HEK293T (cell line): ENCODE results near the gene WNT7A.

ENCODE experiments used
- CTCF ChIA-PET: fragments of 350-600 bp; formaldehyde crosslinking; extraction: SDS; loops from one replicate; lab custom pipeline; 2021; ENCODE audit warnings: antibody characterized with exemption, inconsistent platforms; lab: Yijun Ruan, JAX
- POLR2A ChIA-PET: fragments of 350-600 bp; formaldehyde crosslinking; extraction: SDS; loops from one replicate; lab custom pipeline; 2020; ENCODE audit warnings: antibody characterized with exemption, inconsistent platforms; lab: Yijun Ruan, JAX
- DNase-seq: peaks from one replicate; pipeline ENCODE4 v3.0.0; 2012; ENCODE audit warnings: mixed read lengths; ENCODE audit errors: extremely low spot score
- ARNT ChIP-seq: fragments of 450-650 bp; IDR thresholded peaks from 2 replicates; pipeline ENCODE4 v1.6.1; 2017; ENCODE audit warnings: mild to moderate bottlenecking
- BHLHE40 ChIP-seq: fragments of 450-650 bp; IDR thresholded peaks from 2 replicates; pipeline ENCODE4 v1.6.1; 2016; ENCODE audit warnings: mild to moderate bottlenecking, moderate library complexity, borderline replicate concordance
- CTBP1 ChIP-seq: fragments of 450-650 bp; IDR thresholded peaks from 2 replicates; pipeline ENCODE4 v1.6.1; 2016; ENCODE audit warnings: borderline replicate concordance
- ELF4 ChIP-seq: fragments of 450-650 bp; IDR thresholded peaks from 2 replicates; pipeline ENCODE4 v1.6.1; 2017; ENCODE audit warnings: antibody characterized with exemption
- FOXA1 ChIP-seq: fragments of 450-650 bp; IDR thresholded peaks from 2 replicates; pipeline ENCODE4 v1.6.1; 2016; ENCODE audit warnings: mild to moderate bottlenecking
- FOXK2 ChIP-seq: fragments of 450-650 bp; IDR thresholded peaks from 2 replicates; pipeline ENCODE4 v1.6.1; 2016; ENCODE audit warnings: mild to moderate bottlenecking
- FOXM1 ChIP-seq: fragments of 450-650 bp; IDR thresholded peaks from 2 replicates; pipeline ENCODE4 v1.6.1; 2017; ENCODE audit warnings: mild to moderate bottlenecking, borderline replicate concordance
- HDGF ChIP-seq: fragments of 450-650 bp; IDR thresholded peaks from 2 replicates; pipeline ENCODE4 v1.6.1; 2017; ENCODE audit warnings: antibody characterized with exemption, borderline replicate concordance
- L3MBTL2 ChIP-seq: fragments of 450-650 bp; conservative IDR thresholded peaks from 2 replicates; pipeline ENCODE4 v1.6.1; 2016; ENCODE audit warnings: mild to moderate bottlenecking
- LEF1 ChIP-seq: fragments of 450-650 bp; IDR thresholded peaks from 2 replicates; pipeline ENCODE4 v1.6.1; 2017; ENCODE audit warnings: mild to moderate bottlenecking, borderline replicate concordance
- NFRKB ChIP-seq: fragments of 450-650 bp; IDR thresholded peaks from 2 replicates; pipeline ENCODE4 v1.6.1; 2016; ENCODE audit warnings: mild to moderate bottlenecking, moderate library complexity
- SP1 ChIP-seq: fragments of 450-650 bp; IDR thresholded peaks from 2 replicates; pipeline ENCODE4 v1.6.1; 2017
- SUZ12 ChIP-seq: fragments of 450-650 bp; IDR thresholded peaks from 2 replicates; pipeline ENCODE4 v1.6.1; 2016; ENCODE audit warnings: mild to moderate bottlenecking
- TARDBP ChIP-seq: fragments of 450-650 bp; IDR thresholded peaks from 2 replicates; pipeline ENCODE4 v1.6.1; 2016
- ZNF384 ChIP-seq: fragments of 450-650 bp; IDR thresholded peaks from 2 replicates; pipeline ENCODE4 v1.6.1; 2016
- TF ChIP-seq, protein P1 (sequence below): fragments of 450-650 bp; IDR thresholded peaks from 2 replicates; pipeline ENCODE4 v1.6.1; 2016

WNT7A gene

DNA sequence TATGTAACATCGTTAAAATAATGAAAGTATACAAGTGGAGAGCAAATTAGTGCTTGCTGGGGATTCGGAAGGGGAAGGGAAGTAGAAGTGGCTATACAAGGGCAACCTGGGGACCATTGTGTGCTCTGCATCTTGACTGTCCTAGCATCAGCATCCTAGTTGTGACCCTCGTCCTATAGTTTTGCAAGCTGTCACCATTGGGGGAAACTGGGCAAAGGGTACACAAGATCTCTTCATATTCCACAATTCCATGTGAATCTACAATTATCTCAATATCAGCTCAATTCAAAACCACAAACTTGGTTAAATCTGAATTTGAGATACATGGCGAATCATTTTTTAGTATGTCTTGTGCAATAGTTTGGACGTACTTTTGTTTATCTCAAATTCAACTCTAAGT is 30.9 kb downstream of the WNT7A start:
- DNase-seq: no peak
- no peak for TF ChIP-seq ARNT
- TF ChIP-seq HDGF: no peak
- TF ChIP-seq CTBP1: no peak
- TF ChIP-seq FOXM1: no peak
- no peak for TF ChIP-seq TARDBP
- no peak for TF ChIP-seq L3MBTL2
- TF ChIP-seq BHLHE40: no peak
- TF ChIP-seq SUZ12: no peak
- ChIA-PET POLR2A (interaction anchor here (0.7 kb wide), 1 partner anchor 59 kb away, joined by 3 read pairs; no protein-coding TSS in a partner anchor), CTCF (no interaction called here)

DNA sequence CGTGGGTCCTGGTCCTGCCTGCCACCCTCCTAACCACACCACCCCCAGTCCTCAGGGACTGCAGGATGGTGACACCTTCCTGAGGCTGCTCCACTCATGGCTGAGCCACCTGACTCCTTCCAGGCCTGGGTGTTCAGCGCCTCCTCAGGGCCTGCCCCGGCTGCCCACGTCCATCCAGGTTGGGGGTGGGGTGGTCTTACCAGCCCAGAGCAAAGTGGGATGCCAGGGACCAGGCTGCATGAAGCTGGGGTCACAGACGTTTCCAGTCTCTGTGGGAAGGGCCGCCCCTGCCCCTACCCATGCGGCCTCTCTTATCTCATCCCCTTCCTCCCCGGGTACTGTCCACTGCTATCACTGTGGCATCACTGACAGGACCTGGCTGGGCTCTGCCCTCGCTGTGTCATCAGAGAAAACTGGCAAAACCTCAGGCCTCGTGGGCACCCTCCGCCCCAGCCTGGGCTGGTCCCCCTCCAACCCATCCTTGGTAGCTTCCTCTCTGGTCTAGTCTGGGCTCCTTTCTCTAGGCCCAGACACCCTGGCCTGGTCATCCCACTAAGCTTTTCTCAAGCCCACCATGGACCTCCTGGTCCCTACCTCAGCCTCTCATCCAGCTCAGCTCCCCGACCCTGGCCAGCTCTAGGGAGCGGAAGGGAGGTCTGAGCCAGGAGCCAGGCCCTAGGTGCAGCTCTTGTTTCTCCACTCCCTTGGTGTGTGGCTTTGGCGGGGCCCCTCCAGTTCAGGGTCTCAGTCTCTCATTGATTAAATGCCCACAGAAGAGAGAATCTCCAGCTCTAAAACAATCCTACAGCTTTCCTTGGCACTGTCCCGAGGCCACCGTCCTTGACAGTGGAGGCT is 32.9 kb downstream of the WNT7A start:
- ChIA-PET CTCF (no interaction called here), POLR2A (no interaction called here)
- TF ChIP-seq HDGF (no peak), ARNT (no peak), L3MBTL2 (no peak), SP1 (no peak), FOXM1 (no peak), ZNF384 (no peak), LEF1 (no peak), ELF4 (no peak), SUZ12 (no peak), FOXK2 (no peak), BHLHE40 (no peak), FOXA1 (no peak), TARDBP (no peak), NFRKB (no peak), CTBP1 (no peak)
- TF ChIP-seq, protein P1, sequence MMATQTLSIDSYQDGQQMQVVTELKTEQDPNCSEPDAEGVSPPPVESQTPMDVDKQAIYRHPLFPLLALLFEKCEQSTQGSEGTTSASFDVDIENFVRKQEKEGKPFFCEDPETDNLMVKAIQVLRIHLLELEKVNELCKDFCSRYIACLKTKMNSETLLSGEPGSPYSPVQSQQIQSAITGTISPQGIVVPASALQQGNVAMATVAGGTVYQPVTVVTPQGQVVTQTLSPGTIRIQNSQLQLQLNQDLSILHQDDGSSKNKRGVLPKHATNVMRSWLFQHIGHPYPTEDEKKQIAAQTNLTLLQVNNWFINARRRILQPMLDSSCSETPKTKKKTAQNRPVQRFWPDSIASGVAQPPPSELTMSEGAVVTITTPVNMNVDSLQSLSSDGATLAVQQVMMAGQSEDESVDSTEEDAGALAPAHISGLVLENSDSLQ: no peak
- DNase-seq: no peak

DNA sequence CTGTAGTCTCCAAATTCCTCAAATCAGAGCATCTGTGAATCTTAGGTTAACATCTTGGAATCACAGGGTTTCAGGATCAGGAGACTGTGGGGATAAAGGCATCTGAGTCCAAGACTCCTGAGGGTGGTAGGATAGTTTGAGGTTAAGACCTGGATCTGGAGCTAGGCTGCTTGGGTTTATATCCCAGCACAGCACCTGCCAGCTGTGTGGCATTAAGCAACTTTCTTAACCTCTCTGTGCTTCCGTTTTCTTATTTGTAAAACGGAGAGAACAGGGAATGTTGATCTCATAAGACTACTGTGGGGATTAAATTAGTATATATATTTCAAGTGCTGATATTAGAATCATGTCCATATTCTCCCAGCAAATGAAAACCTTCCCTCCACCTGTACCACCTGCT is 33.6 kb downstream of the WNT7A start:
- no peak for DNase-seq
- no peak for TF ChIP-seq HDGF
- no peak for TF ChIP-seq CTBP1
- TF ChIP-seq BHLHE40: no peak
- no peak for TF ChIP-seq FOXM1
- TF ChIP-seq, protein P1: no peak
- TF ChIP-seq ZNF384: no peak
- no peak for TF ChIP-seq TARDBP
- no peak for TF ChIP-seq L3MBTL2
- no peak for TF ChIP-seq FOXA1
- no peak for TF ChIP-seq FOXK2
- no peak for TF ChIP-seq ELF4
- no peak for TF ChIP-seq NFRKB
- POLR2A ChIA-PET: no interaction called here
- CTCF ChIA-PET: no interaction called here

DNA sequence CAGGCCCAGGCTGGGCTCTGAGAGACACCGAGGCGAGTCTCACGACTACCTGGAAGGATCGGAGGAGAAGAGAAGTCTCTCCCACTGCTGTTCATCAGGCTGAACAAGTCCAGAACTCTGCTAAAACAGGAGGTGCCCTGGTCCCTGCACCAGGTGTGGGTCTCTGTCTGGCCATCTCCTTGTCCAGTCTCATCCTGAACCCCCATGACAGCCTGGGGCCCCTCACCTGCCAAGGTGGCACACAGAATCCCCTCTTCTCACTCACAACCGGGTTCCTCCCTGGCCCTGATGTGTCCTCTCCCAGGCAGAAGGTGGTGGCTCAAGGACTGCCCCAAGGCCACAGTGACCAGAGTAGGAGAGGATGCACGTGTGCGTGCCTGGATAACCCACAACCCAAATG is 34.1 kb downstream of the WNT7A start:
- POLR2A ChIA-PET: no interaction called here
- TF ChIP-seq FOXK2 (no peak), NFRKB (no peak), SUZ12 (no peak), ZNF384 (no peak), CTBP1 (no peak), LEF1 (no peak), FOXM1 (no peak)
- DNase-seq: no peak
- CTCF ChIA-PET: no interaction called here

DNA sequence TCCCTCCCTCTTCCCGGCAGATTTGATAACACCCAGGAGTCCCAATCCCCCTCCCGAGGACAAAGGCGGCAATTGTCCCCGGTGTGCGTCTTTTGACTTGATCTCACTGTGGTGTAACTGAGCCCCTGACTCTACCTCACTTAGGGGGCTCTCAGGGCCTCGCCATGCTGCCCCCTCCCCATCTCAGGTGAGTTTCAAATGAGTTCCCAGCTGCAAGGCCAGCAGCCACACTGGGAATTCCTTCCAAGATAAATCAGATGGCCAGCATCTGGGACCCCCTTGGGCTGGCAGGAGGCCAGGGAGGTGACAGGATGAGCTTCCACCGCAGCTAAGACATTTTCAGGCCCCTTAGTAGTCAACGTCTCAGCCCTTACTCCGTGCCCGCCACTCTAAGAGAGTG is 35.0 kb downstream of the WNT7A start:
- TF ChIP-seq SP1: no peak
- TF ChIP-seq CTBP1: no peak
- no peak for TF ChIP-seq BHLHE40
- TF ChIP-seq FOXK2: no peak
- TF ChIP-seq ARNT: no peak
- TF ChIP-seq NFRKB: no peak
- no peak for TF ChIP-seq LEF1
- no peak for TF ChIP-seq SUZ12
- no peak for TF ChIP-seq HDGF
- TF ChIP-seq, protein P1: no peak
- TF ChIP-seq ZNF384: no peak
- no peak for TF ChIP-seq ELF4
- TF ChIP-seq FOXM1: no peak
- TF ChIP-seq TARDBP: no peak
- TF ChIP-seq L3MBTL2: no peak
- TF ChIP-seq FOXA1: no peak
- ChIA-PET POLR2A (no interaction called here), CTCF (no interaction called here)
- no peak for DNase-seq

DNA sequence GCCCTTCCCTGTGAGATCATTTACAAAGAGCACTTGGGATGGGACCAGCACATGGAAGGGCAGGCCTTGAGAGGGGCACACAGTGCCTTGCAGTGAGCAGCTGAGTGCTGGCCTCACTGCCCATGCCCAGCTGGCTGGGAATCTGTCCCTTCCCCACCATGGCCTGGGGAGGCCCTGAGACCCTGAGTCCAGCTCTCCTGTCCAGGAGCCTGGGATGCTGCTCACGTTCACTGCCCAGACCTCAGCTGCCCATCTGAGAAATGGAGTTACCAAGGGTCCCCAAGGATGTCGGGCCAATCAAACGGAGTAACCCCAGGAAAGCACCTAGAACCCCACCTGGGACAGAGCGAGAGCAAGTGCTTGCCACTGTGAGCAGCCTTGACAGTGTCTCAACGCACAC is 35.6 kb downstream of the WNT7A start:
- POLR2A ChIA-PET: no interaction called here
- CTCF ChIA-PET: no interaction called here
- TF ChIP-seq FOXA1 (no peak), CTBP1 (no peak), HDGF (no peak), FOXM1 (no peak), TARDBP (no peak), L3MBTL2 (no peak), ZNF384 (no peak), LEF1 (no peak), SP1 (no peak), FOXK2 (no peak), BHLHE40 (no peak), SUZ12 (no peak), ELF4 (no peak), NFRKB (no peak), ARNT (no peak)
- TF ChIP-seq, protein P1: no peak
- no peak for DNase-seq
